ENCODE measurements around the gene CSNK1E. TPM values are rescaled to one million over a fixed set of nuclear protein-coding genes. Genes with fewer than 3 reads are reported as not detected.

CSNK1E gene
- total RNA-seq, 2 experiments from 2014 or later: 110 to 122 TPM

Other genes with a start within 250 kb of the CSNK1E start
- not detected for gene SLC16A8, start 233.2 kb downstream of the CSNK1E start, total RNA-seq
- gene BAIAP2L2, start 206.7 kb downstream of the CSNK1E start, total RNA-seq: under 1 TPM; 0.37 to 0.70 TPM
- 10 to 100 TPM; 41.1 to 71.4 TPM for gene PLA2G6, start 135.6 kb downstream of the CSNK1E start, total RNA-seq
- gene MAFF, start 115.4 kb downstream of the CSNK1E start, total RNA-seq: 1 to 10 TPM; 6.6 to 7.8 TPM
- gene TMEM184B, start 44.4 kb downstream of the CSNK1E start, total RNA-seq: 10 to 100 TPM; 29.8 to 35.5 TPM
- not detected for gene KCNJ4, start 137.8 kb upstream of the CSNK1E start, total RNA-seq
- gene KDELR3, start 150.7 kb upstream of the CSNK1E start, total RNA-seq: 1 to 10 TPM in 1 of 2 experiments, under 1 TPM in 1; 0.23 to 1.2 TPM
- gene DDX17, start 188.9 kb upstream of the CSNK1E start, total RNA-seq: 100 to 1,000 TPM; 452 to 527 TPM